ENCODE measurements around the gene TAOK1.

- TF ChIP-seq CTCF (IDR thresholded peaks at IDR 0.05; ENCODE audit: low read depth, low read length, missing input control) (no peak), TAF1 (conservative IDR thresholded peaks at IDR 0.05) (no peak), REST (IDR thresholded peaks at IDR 0.05) (no peak), HNF4A (conservative IDR thresholded peaks at IDR 0.05) (no peak)
Measured at GRCh38 chr17:29458066-29458465, 67.9 kb downstream of the TAOK1 start.

Measured in liver (tissue), 3 donors.